ENCODE data around the gene PRUNE2.

GRCh38 chr9:76583256-76583655 is 322.7 kb downstream of the PRUNE2 start:
- TF ChIP-seq CTCF (IDR thresholded peaks at IDR 0.05) (no peak), POLR2A (IDR thresholded peaks at IDR 0.05) (no peak)
